ENCODE measurements around the gene RUFY1. TPM values are rescaled to one million over a fixed set of nuclear protein-coding genes. Genes with fewer than 3 reads are reported as not detected.

The RUFY1 gene
- total RNA-seq, 6 experiments from 2014 or later: 17.6 to 24.2 (median 19.5) TPM

DNA sequence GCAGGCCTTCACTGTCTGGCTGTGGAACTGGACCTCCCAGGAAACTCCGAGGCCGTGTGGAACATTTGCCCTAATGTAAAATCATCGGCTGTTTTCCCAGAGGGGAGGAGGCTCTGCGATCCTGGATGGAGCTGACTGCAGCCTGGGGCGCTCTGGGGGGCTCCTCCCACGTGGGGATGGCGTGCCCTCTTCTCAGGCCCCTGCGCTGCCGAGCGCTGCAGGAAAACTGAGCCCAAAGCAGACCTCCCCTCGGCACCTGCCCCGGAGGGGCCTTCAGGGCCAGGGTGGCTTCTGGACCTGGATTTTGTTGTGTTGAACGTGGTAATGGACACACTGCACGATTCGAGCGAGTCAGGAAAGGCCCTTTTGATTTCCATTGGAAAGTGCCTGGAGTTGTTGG is 49.2 kb downstream of the RUFY1 start:
- ATAC-seq: peak in 2 of 4 donors; percentile 9 to 14
- WGBS (ENCODE audit: insufficient coverage, low coverage, low lambda C conversion rate, missing lambda C conversion rate): 40% methylated on average over 1 of the region's 16 CpGs
- no peaks in the 10 kb centered on the region for H3K9me3 ChIP-seq
- H3K4me3 ChIP-seq: no peak overlapping the region
- intact Hi-C loops (cut with DNase I): no loop called here
- H3K36me3 ChIP-seq: peaks cover 0 to 56% (median 30%) of the 10 kb centered on the region in 4 donors
- H3K27ac ChIP-seq: no peak overlapping the region
- DNase-seq: no peak
- H3K27me3 ChIP-seq: no peaks in the 10 kb centered on the region
- H3K4me1 ChIP-seq: no peaks in the 10 kb centered on the region
- TF ChIP-seq POLR2A (IDR thresholded peaks at IDR 0.05): no peak
- TF ChIP-seq, protein P1, sequence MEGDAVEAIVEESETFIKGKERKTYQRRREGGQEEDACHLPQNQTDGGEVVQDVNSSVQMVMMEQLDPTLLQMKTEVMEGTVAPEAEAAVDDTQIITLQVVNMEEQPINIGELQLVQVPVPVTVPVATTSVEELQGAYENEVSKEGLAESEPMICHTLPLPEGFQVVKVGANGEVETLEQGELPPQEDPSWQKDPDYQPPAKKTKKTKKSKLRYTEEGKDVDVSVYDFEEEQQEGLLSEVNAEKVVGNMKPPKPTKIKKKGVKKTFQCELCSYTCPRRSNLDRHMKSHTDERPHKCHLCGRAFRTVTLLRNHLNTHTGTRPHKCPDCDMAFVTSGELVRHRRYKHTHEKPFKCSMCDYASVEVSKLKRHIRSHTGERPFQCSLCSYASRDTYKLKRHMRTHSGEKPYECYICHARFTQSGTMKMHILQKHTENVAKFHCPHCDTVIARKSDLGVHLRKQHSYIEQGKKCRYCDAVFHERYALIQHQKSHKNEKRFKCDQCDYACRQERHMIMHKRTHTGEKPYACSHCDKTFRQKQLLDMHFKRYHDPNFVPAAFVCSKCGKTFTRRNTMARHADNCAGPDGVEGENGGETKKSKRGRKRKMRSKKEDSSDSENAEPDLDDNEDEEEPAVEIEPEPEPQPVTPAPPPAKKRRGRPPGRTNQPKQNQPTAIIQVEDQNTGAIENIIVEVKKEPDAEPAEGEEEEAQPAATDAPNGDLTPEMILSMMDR (IDR thresholded peaks at IDR 0.05): no peak

DNA sequence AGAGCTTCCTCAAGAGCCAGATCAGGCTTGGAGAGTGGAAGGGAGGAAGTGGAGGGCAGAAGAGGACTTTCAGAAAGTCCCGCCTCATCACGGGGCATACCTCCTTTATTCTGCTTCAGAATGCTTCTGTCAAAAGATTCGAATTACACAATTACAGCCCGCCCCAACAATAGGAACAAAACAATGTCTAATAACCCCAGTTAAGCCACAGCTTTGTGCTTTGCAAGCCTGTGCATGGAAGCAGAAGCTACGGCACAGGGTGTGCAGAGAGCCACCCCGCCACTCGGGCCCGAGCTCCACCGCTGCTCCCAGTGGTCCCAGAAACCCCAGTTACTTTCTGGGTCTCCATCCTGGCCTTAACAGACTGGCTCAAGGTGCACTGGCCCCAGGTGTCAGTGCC is 49.6 kb downstream of the RUFY1 start:
- H3K36me3 ChIP-seq: peaks cover 0 to 53% (median 28%) of the 10 kb centered on the region in 4 donors
- H3K4me1 ChIP-seq: peaks cover 0 to 2% (median 0%) of the 10 kb centered on the region in 4 donors
- ATAC-seq (peak; percentile 38 to 73 (median 48)), DNase-seq (no peak)
- H3K9me3 ChIP-seq: no peaks in the 10 kb centered on the region
- H3K27me3 ChIP-seq: no peaks in the 10 kb centered on the region
- no peak overlapping the region for H3K27ac ChIP-seq
- TF ChIP-seq, protein P1 (IDR thresholded peaks at IDR 0.05): no peak
- no peak for TF ChIP-seq POLR2A (IDR thresholded peaks at IDR 0.05)
- 67% methylated on average over 7 of the region's 9 CpGs for WGBS (ENCODE audit: insufficient coverage, low coverage, low lambda C conversion rate, missing lambda C conversion rate)
- intact Hi-C loops (cut with DNase I): no loop called here
- H3K4me3 ChIP-seq: no peak overlapping the region

DNA sequence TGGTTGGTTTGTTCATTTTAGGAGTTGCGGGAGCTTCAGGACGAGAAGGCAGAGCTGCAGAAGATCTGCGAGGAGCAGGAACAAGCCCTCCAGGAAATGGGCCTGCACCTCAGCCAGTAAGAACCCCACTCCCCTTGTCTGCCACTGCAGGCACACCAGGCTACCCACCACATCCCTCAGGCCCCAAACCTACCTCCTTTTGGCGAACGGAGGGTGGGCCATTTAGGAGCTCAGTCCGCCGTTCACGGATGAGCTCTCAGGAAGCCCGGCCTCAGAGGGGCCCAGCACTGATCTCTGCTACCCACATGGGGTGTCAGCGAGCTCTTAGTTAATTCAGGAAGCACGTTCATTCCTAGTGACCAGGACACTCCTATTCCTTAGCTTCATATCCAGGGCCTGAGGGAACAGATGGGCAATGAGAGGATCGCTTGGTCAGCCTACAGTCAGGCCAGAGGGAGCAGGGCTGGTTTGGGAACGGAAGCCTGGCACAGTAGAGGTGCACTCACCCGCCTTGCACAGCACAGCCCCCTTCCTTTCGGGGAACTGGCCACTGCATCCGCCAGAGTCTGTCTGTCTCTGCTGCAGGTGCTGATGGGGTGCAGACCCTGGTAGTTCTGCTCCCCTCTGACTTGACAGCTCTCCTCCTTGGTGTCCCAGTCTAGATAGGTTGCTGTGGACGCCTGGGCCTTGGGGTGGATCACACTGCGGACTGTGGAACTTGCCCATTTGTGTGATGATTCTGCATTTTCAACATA is 51.7 kb downstream of the RUFY1 start:
- no peak for ATAC-seq
- no peaks in the 10 kb centered on the region for H3K27me3 ChIP-seq
- H3K9me3 ChIP-seq: no peaks in the 10 kb centered on the region
- intact Hi-C loops (cut with DNase I): no loop called here
- no peak overlapping the region for H3K4me3 ChIP-seq
- H3K27ac ChIP-seq: no peak overlapping the region
- peak in 1 of 3 donors; percentile 31 for DNase-seq
- TF ChIP-seq, protein P1 (IDR thresholded peaks at IDR 0.05): no peak
- TF ChIP-seq POLR2A (IDR thresholded peaks at IDR 0.05): no peak
- peaks cover 0 to 42% (median 25%) of the 10 kb centered on the region in 4 donors for H3K36me3 ChIP-seq
- WGBS (ENCODE audit: insufficient coverage, low coverage, low lambda C conversion rate, missing lambda C conversion rate): 100% methylated on average over 3 of the region's 18 CpGs
- H3K4me1 ChIP-seq: peaks cover 0 to 11% (median 0%) of the 10 kb centered on the region in 4 donors

DNA sequence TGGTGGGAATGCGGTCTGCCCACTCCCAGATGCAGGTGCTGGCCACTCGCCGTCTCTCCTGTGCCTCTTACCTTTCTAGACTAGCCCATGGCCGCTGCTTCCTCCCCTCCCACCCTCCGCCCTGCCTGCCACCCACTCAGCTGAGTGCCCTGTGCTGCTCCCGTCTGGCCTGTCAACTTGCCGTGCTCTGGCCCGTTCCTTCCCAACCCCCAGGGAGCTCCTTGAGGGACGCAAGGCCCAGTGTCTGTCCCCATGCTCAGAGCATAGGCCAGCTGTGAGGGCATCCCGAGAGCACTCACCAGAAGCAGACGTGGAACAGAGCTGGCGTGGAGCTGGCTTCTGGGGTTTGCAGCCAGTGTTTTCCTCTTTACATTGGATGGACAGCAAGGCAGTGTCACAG is 53.0 kb downstream of the RUFY1 start:
- Histone ChIP-seq H3K27me3 (no peaks in the 10 kb centered on the region), H3K27ac (no peak overlapping the region), H3K9me3 (no peaks in the 10 kb centered on the region), H3K36me3 (peaks cover 0 to 36% (median 26%) of the 10 kb centered on the region in 4 donors), H3K4me1 (peaks cover 0 to 11% (median 0%) of the 10 kb centered on the region in 4 donors), H3K4me3 (no peak overlapping the region)
- DNase-seq (no peak), ATAC-seq (no peak)
- WGBS (ENCODE audit: insufficient coverage, low coverage, low lambda C conversion rate, missing lambda C conversion rate): 92% methylated on average over 7 of the region's 12 CpGs
- TF ChIP-seq POLR2A (IDR thresholded peaks at IDR 0.05): no peak
- intact Hi-C loops (cut with DNase I): no loop called here

Measured in right lobe of liver (tissue), 6 donors.